ENCODE results near the gene VMAC. TPM values are rescaled to one million over a fixed set of nuclear protein-coding genes. Genes with fewer than 3 reads are reported as not detected.

The VMAC gene
- total RNA-seq, 1 donor from 2014 or later: 4.6 TPM

DNA sequence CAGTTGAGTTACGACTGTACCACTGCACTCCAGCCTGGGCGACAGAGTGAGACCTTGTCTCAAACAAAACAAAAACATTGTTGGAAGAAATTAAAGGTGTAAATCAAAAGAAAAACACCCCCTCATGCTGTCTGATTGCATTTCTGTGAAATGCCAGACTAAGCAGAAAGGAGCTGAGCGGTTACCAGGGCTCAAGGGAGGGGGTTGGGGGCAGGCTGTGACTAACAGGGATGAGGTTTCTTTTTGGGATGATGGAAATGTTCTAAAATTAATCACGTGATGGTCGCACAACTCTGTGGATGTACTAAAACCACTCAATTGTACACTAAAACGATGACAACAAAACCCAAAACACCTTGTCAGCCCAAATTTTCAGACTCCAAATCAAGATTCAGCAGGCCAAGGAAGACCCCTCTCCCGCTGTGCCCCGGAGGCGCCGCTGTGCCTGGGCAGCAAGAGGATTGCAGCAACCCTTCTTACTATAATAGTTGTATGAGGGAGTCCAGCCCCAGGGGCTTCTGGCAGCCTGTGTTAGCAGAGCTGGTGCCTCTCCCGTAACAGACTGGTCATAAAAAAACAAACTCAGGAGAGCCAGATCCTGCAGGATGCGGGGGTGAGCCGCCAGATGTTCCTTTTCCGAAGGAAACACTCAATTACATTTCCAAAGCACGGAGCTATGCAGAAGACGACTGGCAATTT is 30.3 kb downstream of the VMAC start:
- no peaks in the 10 kb centered on the region for H3K9me3 ChIP-seq (ENCODE audit: low read depth)
- Mint-ChIP-seq H3K4me1 (peaks cover 23% of the 10 kb centered on the region), H3K27ac (peak overlapping the region; percentile 70), H3K36me3 (peaks cover 17% of the 10 kb centered on the region), H3K4me3 (no peak overlapping the region), H3K9me3 (no peaks in the 10 kb centered on the region), H3K27me3 (ENCODE audit: insufficient read depth, low read depth) (peaks cover 4% of the 10 kb centered on the region)
- H4K20me1 ChIP-seq (ENCODE audit: low read depth): peaks cover 76% of the 10 kb centered on the region
- no peak for DNase-seq (ENCODE audit: low spot score)
- TF ChIP-seq EZH2 (IDR thresholded peaks at IDR 0.05): no peak
- TF ChIP-seq, protein P1, sequence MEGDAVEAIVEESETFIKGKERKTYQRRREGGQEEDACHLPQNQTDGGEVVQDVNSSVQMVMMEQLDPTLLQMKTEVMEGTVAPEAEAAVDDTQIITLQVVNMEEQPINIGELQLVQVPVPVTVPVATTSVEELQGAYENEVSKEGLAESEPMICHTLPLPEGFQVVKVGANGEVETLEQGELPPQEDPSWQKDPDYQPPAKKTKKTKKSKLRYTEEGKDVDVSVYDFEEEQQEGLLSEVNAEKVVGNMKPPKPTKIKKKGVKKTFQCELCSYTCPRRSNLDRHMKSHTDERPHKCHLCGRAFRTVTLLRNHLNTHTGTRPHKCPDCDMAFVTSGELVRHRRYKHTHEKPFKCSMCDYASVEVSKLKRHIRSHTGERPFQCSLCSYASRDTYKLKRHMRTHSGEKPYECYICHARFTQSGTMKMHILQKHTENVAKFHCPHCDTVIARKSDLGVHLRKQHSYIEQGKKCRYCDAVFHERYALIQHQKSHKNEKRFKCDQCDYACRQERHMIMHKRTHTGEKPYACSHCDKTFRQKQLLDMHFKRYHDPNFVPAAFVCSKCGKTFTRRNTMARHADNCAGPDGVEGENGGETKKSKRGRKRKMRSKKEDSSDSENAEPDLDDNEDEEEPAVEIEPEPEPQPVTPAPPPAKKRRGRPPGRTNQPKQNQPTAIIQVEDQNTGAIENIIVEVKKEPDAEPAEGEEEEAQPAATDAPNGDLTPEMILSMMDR (IDR thresholded peaks at IDR 0.05): no peak
- no peak for TF ChIP-seq EZH2phosphoT487 (IDR thresholded peaks at IDR 0.05)
- no peak overlapping the region for H3K4me2 ChIP-seq
- no peaks in the 10 kb centered on the region for H3K36me3 ChIP-seq
- H3K9ac ChIP-seq: no peak overlapping the region
- no peaks in the 10 kb centered on the region for H3F3A ChIP-seq (ENCODE audit: low read depth)
- no peak overlapping the region for H2AFZ ChIP-seq (replicated peaks)
- H3K27me3 ChIP-seq: no peaks in the 10 kb centered on the region
- H3K4me1 ChIP-seq: no peaks in the 10 kb centered on the region
- no peak overlapping the region for H3K27ac ChIP-seq
- H3K79me2 ChIP-seq (ENCODE audit: low read depth): peaks cover 28% of the 10 kb centered on the region
- H3K4me3 ChIP-seq: no peak overlapping the region

DNA sequence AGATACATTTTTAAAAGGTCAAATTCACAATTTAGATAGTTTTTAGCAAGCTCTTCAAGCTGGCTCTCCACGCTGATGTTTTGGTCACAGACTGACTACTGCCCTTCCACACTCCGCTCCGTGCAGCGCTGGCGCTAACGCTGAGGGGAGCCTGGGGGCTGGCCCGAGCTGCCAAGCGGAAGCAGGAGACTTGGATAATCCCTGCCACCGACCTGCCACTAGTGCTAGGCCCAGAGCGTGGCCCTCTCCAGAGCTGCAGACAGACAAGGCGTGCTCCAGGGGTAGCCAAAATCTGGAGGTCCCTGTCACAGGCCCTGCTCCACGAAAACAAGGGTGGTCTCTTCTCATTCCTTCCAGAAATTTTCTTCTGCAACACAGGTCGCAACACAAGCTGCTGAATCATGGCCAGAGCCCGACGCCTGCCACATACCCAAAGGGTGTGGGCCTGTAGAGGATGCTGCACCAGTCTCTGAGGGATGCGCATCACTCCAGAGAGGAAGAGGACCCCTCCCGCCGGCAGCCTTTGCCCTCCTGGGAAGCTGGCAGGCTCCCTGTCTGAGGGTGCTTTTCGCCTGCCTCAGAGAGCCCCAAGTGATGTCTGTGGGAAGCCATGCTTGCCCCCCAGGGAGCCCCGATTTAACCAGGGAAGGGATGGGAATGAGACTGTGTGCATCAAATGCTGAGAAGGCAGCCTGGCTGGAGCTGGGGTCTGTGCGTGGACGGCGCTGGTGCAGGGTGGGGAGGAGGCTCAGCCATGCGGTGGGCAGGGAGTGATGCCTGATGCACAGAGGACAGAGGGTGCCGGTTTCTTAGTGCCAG is 31.0 kb downstream of the VMAC start:
- Histone ChIP-seq H3K27me3 (no peaks in the 10 kb centered on the region), H3K9ac (peak overlapping the region; percentile 8), H3K4me2 (no peak overlapping the region), H3F3A (ENCODE audit: low read depth) (no peaks in the 10 kb centered on the region), H3K4me3 (no peak overlapping the region), H3K4me1 (no peaks in the 10 kb centered on the region), H4K20me1 (ENCODE audit: low read depth) (peaks cover 75% of the 10 kb centered on the region), H3K36me3 (no peaks in the 10 kb centered on the region), H3K9me3 (ENCODE audit: low read depth) (no peaks in the 10 kb centered on the region), H3K79me2 (ENCODE audit: low read depth) (peaks cover 28% of the 10 kb centered on the region), H3K27ac (no peak overlapping the region), H2AFZ (replicated peaks) (no peak overlapping the region)
- Mint-ChIP-seq H3K27ac (peak overlapping the region; percentile 69), H3K4me1 (peaks cover 20% of the 10 kb centered on the region), H3K9me3 (no peaks in the 10 kb centered on the region), H3K36me3 (peaks cover 21% of the 10 kb centered on the region), H3K4me3 (no peak overlapping the region), H3K27me3 (ENCODE audit: insufficient read depth, low read depth) (peaks cover 4% of the 10 kb centered on the region)
- TF ChIP-seq, protein P1 (IDR thresholded peaks at IDR 0.05): no peak
- TF ChIP-seq EZH2phosphoT487 (IDR thresholded peaks at IDR 0.05): no peak
- no peak for TF ChIP-seq EZH2 (IDR thresholded peaks at IDR 0.05)
- no peak for DNase-seq (ENCODE audit: low spot score)

DNA sequence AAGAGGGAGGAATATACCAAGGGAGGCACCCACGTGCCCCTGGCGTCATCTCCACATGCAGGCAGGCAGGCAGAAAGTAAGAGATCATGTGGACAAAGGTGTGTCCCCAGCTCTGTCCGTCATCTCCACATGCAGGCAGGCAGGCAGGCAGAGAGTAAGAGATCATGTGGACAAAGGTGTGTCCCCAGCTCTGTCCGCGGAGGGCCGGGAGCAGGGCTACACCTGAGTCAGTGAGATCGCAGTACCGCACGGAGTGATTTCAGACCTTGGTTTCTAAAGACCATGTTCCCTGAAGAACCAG is 31.6 kb downstream of the VMAC start:
- H3K36me3 ChIP-seq: no peaks in the 10 kb centered on the region

More for the DNA sequence above, 31.6 kb downstream of the VMAC start:
- Histone ChIP-seq H3K4me1 (no peaks in the 10 kb centered on the region), H3K27ac (no peak overlapping the region), H3K9ac (no peak overlapping the region), H4K20me1 (ENCODE audit: low read depth) (peaks cover 76% of the 10 kb centered on the region), H2AFZ (replicated peaks) (no peak overlapping the region), H3F3A (ENCODE audit: low read depth) (no peaks in the 10 kb centered on the region), H3K4me2 (no peak overlapping the region), H3K9me3 (ENCODE audit: low read depth) (no peaks in the 10 kb centered on the region), H3K27me3 (no peaks in the 10 kb centered on the region), H3K79me2 (ENCODE audit: low read depth) (peaks cover 29% of the 10 kb centered on the region), H3K4me3 (no peak overlapping the region)
- no peaks in the 10 kb centered on the region for H3K9me3 Mint-ChIP-seq
- TF ChIP-seq EZH2 (IDR thresholded peaks at IDR 0.05) (no peak), EZH2phosphoT487 (IDR thresholded peaks at IDR 0.05) (no peak)
- TF ChIP-seq, protein P1 (IDR thresholded peaks at IDR 0.05): no peak
- no peak for DNase-seq (ENCODE audit: low spot score)
- H3K4me3 Mint-ChIP-seq: no peak overlapping the region
- peaks cover 22% of the 10 kb centered on the region for H3K36me3 Mint-ChIP-seq
- H3K4me1 Mint-ChIP-seq: peaks cover 20% of the 10 kb centered on the region
- H3K27ac Mint-ChIP-seq: peak overlapping the region; percentile 69
- H3K27me3 Mint-ChIP-seq (ENCODE audit: insufficient read depth, low read depth): peaks cover 2% of the 10 kb centered on the region

Data from neural progenitor cell (in vitro differentiated cells).